Spinal cord (tissue), 10 donors: ENCODE results near the gene MIA3. TPM values are rescaled to one million over a fixed set of nuclear protein-coding genes. Genes with fewer than 3 reads are reported as not detected.
A peak's percentile ranks its signal among the peaks of the same experiment; 100 is the strongest.

Experiments
- DNase-seq, 6 donors: peaks; one replicate each; pipeline versions ENCODE4 v3.0.0 to v3.0.0-alpha.2; 2013 to 2015; ENCODE audit warnings: low spot score in 6 of 6, low read depth in 4 of 6
- H3K27ac ChIP-seq: one replicate; pipeline ENCODE4 v1.5.1; 2013; ENCODE audit warnings: low read depth, low read length, control low read depth
- H3K27me3 ChIP-seq: one replicate; pipeline ENCODE4 v1.6.1; 2013; ENCODE audit warnings: low read length; ENCODE audit not compliant: control insufficient read depth, insufficient read depth
- H3K36me3 ChIP-seq: one replicate; pipeline ENCODE4 v1.6.1; 2013; ENCODE audit warnings: low read length; ENCODE audit not compliant: control insufficient read depth, insufficient read depth
- H3K4me1 ChIP-seq: one replicate; pipeline ENCODE4 v1.6.1; 2013; ENCODE audit warnings: low read length; ENCODE audit not compliant: control insufficient read depth, insufficient read depth
- H3K4me3 ChIP-seq: one replicate; pipeline ENCODE4 v1.5.1; 2013; ENCODE audit warnings: low read depth, low read length, control low read depth
- H3K9me3 ChIP-seq: one replicate; pipeline ENCODE4 v1.6.1; 2013; ENCODE audit warnings: low read length; ENCODE audit not compliant: control insufficient read depth, insufficient read depth
- WGBS: methylation state at CpG from one replicate; pipeline ENCODE4 v1.1.5; 2013; ENCODE audit warnings: missing lambda C conversion rate; ENCODE audit not compliant: insufficient coverage; 5-methylcytosine and 5-hydroxymethylcytosine counted together
- polyA plus RNA-seq, 2 donors: library from polyadenylated mRNA; unstranded; fragments of 120-200 nt; gene quantifications; one replicate each; pipeline ENCODE4 v1.2.1, GENCODE V29; 2013; ENCODE audit not compliant: insufficient read length in 2 of 2
- total RNA-seq, 2 donors: library from RNA; depleted of rRNA in 1 of 2; stranded (reverse); fragments of 120-200 nt in 1 of 2; fragments of >200 nt in 1 of 2; gene quantifications; one replicate each; pipeline versions ENCODE4 v1.2.3 to v1.2.4, GENCODE V29; 2013 to 2014
- donor health status: healthy.

Gene MIA3
- total and polyA plus RNA-seq, 4 donors, result 65.8 to 119 (median 90.5) TPM

- Histone ChIP-seq H3K4me3 (no peak overlapping the region), H3K27me3 (no peaks in the 10 kb centered on the region), H3K36me3 (peaks cover 35% of the 10 kb centered on the region), H3K4me1 (no peaks in the 10 kb centered on the region), H3K9me3 (no peaks in the 10 kb centered on the region), H3K27ac (no peak overlapping the region)
- no peak for DNase-seq
- WGBS, result 97% methylated on average over 3 of the region's 3 CpGs
Observed at GRCh38 chr1:222631611-222632208, 13.8 kb downstream of the MIA3 start.

DNA sequence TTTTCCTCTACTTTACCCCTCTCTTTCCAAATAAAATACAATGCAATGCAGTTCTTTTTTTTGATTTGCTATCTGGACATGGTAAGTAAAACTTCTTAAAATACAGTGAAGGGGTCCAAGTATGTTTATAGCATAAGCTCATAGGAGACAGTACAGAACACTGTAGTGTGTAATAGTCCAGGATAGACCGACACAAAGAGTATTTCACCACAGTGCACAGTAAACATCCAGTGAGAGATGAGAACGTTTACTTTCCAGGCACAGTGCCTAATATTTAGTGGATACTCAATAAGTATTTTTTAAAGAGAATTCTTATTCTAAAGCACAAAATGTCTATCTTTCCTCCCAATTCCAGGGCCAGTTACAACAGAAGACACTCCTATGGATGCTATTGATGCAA is 14.9 kb downstream of the MIA3 start:
- Histone ChIP-seq H3K4me1 (no peaks in the 10 kb centered on the region), H3K4me3 (no peak overlapping the region), H3K27ac (no peak overlapping the region), H3K9me3 (no peaks in the 10 kb centered on the region), H3K36me3 (peaks cover 35% of the 10 kb centered on the region), H3K27me3 (no peaks in the 10 kb centered on the region)
- no peak for DNase-seq
- no CpG with 5 or more reads among the region's 2 CpGs for WGBS

DNA sequence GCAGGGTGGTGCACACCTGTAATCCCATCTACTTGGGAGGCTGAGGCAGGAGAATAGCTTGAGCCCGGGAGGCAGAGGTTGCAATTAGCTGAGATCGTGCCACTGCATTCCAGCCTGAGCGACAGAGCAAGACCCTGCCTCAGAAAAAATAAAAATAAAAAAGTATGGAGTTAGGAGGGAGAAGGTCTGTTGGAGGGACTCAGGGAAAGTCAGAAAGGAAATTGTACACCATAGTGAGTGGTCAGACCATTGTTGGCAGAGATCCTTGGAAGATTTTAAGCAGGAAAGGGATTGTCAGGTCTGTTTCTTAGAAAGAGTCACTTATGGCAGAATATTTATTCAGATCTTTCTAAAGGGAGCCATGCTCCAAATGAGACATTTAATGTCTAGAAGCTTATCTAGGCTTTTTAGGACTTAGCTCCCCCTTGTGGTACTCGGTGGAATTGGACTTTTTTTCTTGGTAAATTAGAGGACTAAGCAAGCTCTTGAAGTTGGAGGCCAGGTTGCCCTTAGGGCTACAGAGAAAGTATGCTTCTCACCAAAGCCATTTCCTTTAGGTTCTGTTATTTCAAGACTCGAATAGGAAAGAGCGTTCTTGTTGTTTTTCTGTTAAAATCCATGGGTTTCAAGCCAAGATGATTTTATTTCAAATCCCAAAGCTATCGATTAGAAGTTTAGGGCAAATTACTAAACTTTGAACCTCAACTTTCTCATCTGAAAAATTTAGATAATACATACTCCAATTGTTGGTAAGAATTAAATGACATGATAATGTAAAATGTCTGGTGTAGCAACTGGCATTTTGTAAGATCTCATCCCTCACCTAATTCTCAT is 16.5 kb downstream of the MIA3 start:
- peaks cover 31% of the 10 kb centered on the region for H3K36me3 ChIP-seq
- no peak overlapping the region for H3K27ac ChIP-seq
- H3K4me1 ChIP-seq, result no peaks in the 10 kb centered on the region
- 52% methylated on average over 4 of the region's 7 CpGs for WGBS
- H3K9me3 ChIP-seq, result no peaks in the 10 kb centered on the region
- H3K4me3 ChIP-seq, result no peak overlapping the region
- H3K27me3 ChIP-seq, result no peaks in the 10 kb centered on the region
- peak; percentile 82 to 97 (median 88) for DNase-seq

DNA sequence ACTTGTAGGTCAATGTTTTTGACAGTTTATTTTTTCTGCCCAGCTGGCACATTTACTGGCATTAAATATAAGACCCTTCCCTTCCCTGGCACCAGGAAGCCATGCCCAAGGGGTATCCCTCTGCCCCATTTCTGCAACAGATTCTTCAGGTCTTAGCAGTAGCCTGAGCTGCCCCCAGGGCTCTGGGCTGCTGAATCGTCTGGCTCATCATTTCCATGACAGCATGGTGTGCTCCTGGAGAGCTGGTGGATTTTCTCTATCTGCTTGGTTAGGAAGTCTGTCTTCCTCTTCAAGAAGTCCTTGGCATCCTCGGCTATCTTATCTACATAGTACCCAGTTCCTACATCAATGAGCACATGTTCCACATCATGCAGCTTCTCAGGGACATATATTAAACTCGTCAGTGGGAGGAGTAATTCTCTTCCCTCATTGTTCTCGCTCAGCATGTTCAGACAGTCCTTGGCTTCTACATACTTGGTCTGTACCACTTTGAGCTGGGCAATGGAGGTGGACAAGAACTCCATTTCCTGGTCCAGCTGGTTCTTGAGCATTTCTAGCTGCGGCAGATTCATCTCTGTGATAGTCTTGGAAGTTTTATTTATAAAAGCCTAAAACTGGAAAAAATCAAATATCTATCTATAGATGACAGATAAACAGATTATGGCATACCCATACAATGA is 23.5 kb downstream of the MIA3 start:
- H3K9me3 ChIP-seq, result no peaks in the 10 kb centered on the region
- H3K36me3 ChIP-seq, result peaks cover 10% of the 10 kb centered on the region
- H3K4me3 ChIP-seq, result no peak overlapping the region
- no peak for DNase-seq
- H3K27me3 ChIP-seq, result no peaks in the 10 kb centered on the region
- H3K27ac ChIP-seq, result no peak overlapping the region
- 40% methylated on average over 1 of the region's 5 CpGs for WGBS
- H3K4me1 ChIP-seq, result peaks cover 2% of the 10 kb centered on the region

DNA sequence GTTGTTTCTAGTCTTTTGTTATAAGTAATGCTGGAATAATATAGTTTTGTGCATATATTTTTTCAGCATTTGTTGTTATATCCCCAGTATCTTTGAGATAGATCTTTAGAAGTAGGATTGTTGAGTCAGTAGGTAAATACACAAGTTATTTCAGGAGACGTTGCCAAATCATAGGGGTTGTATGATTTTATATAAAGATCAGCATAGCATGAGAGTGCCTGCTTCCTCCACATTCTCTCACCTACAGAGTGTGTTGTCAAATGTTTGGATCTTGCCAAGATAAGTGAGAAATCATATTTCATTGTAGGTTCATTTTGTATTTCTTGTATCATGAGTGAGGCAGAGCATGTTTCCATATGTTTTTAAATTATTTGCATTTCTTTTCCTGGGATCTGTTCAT is 24.6 kb downstream of the MIA3 start:
- H3K9me3 ChIP-seq, result no peaks in the 10 kb centered on the region
- H3K4me1 ChIP-seq, result peaks cover 2% of the 10 kb centered on the region
- H3K36me3 ChIP-seq, result peaks cover 6% of the 10 kb centered on the region
- no peaks in the 10 kb centered on the region for H3K27me3 ChIP-seq
- no CpG with 5 or more reads among the region's 1 CpG for WGBS
- DNase-seq, result no peak
- no peak overlapping the region for H3K27ac ChIP-seq
- H3K4me3 ChIP-seq, result no peak overlapping the region

DNA sequence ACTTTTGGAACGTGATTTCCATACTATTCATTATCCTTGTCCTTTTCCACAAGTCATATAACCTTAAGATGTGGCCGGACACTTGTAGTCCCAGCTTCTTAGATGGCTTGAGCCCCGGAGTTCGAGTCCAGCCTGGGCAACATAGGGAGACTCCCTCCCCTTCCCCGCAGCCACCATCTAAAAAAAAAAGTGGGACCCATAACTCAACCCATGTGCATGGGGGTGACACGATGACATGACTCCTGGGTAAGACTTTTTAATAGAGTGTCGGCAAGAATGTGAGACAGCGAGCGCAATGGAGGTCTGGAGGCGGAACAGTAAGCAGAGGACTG is 25.7 kb downstream of the MIA3 start:
- no peak for DNase-seq
- Histone ChIP-seq H3K4me3 (peak overlapping the region; percentile 99), H3K27ac (peak overlapping the region; percentile 96), H3K27me3 (no peaks in the 10 kb centered on the region), H3K36me3 (peaks cover 3% of the 10 kb centered on the region), H3K4me1 (peaks cover 2% of the 10 kb centered on the region), H3K9me3 (no peaks in the 10 kb centered on the region)
- WGBS, result 8% methylated on average over 9 of the region's 10 CpGs

GRCh38 chr1:222643938-222644635 is 26.2 kb downstream of the MIA3 start:
- WGBS, result under 1% methylated on average over 42 of the region's 42 CpGs
- peak overlapping the region; percentile 99 for H3K4me3 ChIP-seq
- peak overlapping the region; percentile 96 for H3K27ac ChIP-seq
- DNase-seq, result peak; percentile 89 to 99 (median 96)
- peaks cover 3% of the 10 kb centered on the region for H3K36me3 ChIP-seq
- H3K9me3 ChIP-seq, result no peaks in the 10 kb centered on the region
- no peaks in the 10 kb centered on the region for H3K27me3 ChIP-seq
- peaks cover 2% of the 10 kb centered on the region for H3K4me1 ChIP-seq

DNA sequence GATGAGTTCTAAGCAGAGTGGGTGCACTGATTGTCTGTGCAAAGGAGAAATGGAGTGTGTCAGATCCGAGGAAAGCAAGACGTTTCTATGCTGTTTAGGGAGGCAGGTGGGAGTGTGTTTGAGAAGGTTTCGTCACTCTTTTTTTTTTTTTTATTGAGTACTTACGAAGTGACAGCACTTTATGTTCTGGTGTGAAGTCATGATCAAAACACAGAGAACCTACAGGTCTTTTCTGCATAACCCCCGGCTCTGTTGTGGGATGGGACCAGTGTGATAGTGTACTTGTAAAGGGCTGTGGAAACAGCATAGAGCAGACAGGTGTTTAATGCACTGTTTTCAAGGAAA is 26.7 kb downstream of the MIA3 start:
- Histone ChIP-seq H3K4me1 (peaks cover 2% of the 10 kb centered on the region), H3K4me3 (peak overlapping the region; percentile 99), H3K9me3 (no peaks in the 10 kb centered on the region), H3K36me3 (peaks cover 7% of the 10 kb centered on the region), H3K27me3 (no peaks in the 10 kb centered on the region), H3K27ac (peak overlapping the region; percentile 96)
- DNase-seq, result no peak
- WGBS, result 12% methylated on average over 5 of the region's 5 CpGs

GRCh38 chr1:222652676-222653075 is 34.8 kb downstream of the MIA3 start:
- Histone ChIP-seq H3K36me3 (peaks cover 14% of the 10 kb centered on the region), H3K9me3 (no peaks in the 10 kb centered on the region)
- DNase-seq, result no peak

More at GRCh38 chr1:222652676-222653075, 34.8 kb downstream of the MIA3 start:
- no peak overlapping the region for H3K4me3 ChIP-seq
- no peak overlapping the region for H3K27ac ChIP-seq
- no CpG with 5 or more reads among the region's 1 CpG for WGBS
- no peaks in the 10 kb centered on the region for H3K27me3 ChIP-seq
- H3K4me1 ChIP-seq, result no peaks in the 10 kb centered on the region
